K562 (cell line): ENCODE results near the gene FAM3C. TPM values are rescaled to one million over a fixed set of nuclear protein-coding genes. Genes with fewer than 3 reads are reported as not detected.
A peak's percentile ranks its signal among the peaks of the same experiment; 100 is the strongest.

Experiments used
- CREB1 ChIP-seq, 2 experiments: sonication (generic) in 1 of 2; formaldehyde crosslinking in 1 of 2; IDR thresholded peaks; 2 replicates each; pipeline versions ENCODE4 v1.6.1 to v1.8.0; 2012 to 2022; ENCODE audit warnings: inconsistent platforms in 1 of 2, mild to moderate bottlenecking in 1 of 2, missing genetic modification reagents in 1 of 2, moderate library complexity in 1 of 2
- CXXC5 ChIP-seq: fragments of 250-450 bp; sonication (Bioruptor Pico); IDR thresholded peaks from 2 replicates; pipeline ENCODE4 v1.8.0; 2022; ENCODE audit warnings: inconsistent platforms, mild to moderate bottlenecking, moderate library complexity
- DPF2 ChIP-seq: fragments of 450-650 bp; IDR thresholded peaks from 2 replicates; pipeline ENCODE4 v1.6.1; 2016
- KDM1A ChIP-seq, 2 experiments: fragments of 450-650 bp; IDR thresholded peaks; 2 replicates each; pipeline ENCODE4 v1.6.1; 2016; ENCODE audit warnings: mild to moderate bottlenecking in 2 of 2
- MNT ChIP-seq, 2 experiments: fragments of 450-650 bp; conservative IDR thresholded peaks; 2 replicates each; pipeline ENCODE4 v1.6.1; 2017; ENCODE audit warnings: mild to moderate bottlenecking in 2 of 2, moderate library complexity in 2 of 2
- RREB1 ChIP-seq: fragments of 250-450 bp; sonication (Bioruptor Pico); IDR thresholded peaks from 2 replicates; pipeline ENCODE4 v1.4.0; 2020
- polyA plus RNA-seq, 8 experiments: library from polyadenylated mRNA; depleted of rRNA in 4 of 8; stranded (reverse) in 5 of 8; unstranded in 3 of 8; fragments of >200 nt; fragmentation: Nextera tagmentation in 2 of 8; fragmentation: Illumina TruSeq in 1 of 8; extraction: Ambion mirVana in 2 of 8; extraction: Trizol in 1 of 8; gene quantifications; 2 replicates each; pipeline versions ENCODE4 v1.2.1 to v1.2.3, GENCODE V29; 2011 to 2014; ENCODE audit warnings: inconsistent platforms in 1 of 8, missing spikeins in 1 of 8
- total RNA-seq, 7 experiments: library from RNA; depleted of rRNA in 6 of 7; stranded (reverse); fragments of >200 nt in 6 of 7; fragmentation: Illumina TruSeq in 2 of 7; extraction: Trizol in 2 of 7; gene quantifications; 2 replicates each; pipeline versions ENCODE4 v1.2.1 to v1.2.3, GENCODE V29; 2011 to 2021; ENCODE audit warnings: low replicate concordance in 1 of 7
- TF ChIP-seq, protein P1 (sequence below), 2 experiments: fragments of 450-650 bp in 1 of 2; sonication (generic) in 1 of 2; formaldehyde crosslinking in 1 of 2; IDR thresholded peaks; 2 replicates each; pipeline versions ENCODE4 v1.7.1 to v1.9.0; 2016 to 2022; ENCODE audit warnings: inconsistent platforms in 1 of 2, mild to moderate bottlenecking in 1 of 2, missing genetic modification reagents in 1 of 2
- TF ChIP-seq, protein P2 (sequence below), 2 experiments: fragments of 250-450 bp in 1 of 2; fragments of 450-650 bp in 1 of 2; sonication (Bioruptor Pico) in 1 of 2; IDR thresholded peaks; 2 replicates each; pipeline versions ENCODE4 v1.6.1 to v1.8.0; 2016 to 2021; ENCODE audit warnings: mild to moderate bottlenecking in 2 of 2, moderate library complexity in 2 of 2, missing compliant biosample characterization in 1 of 2, missing genetic modification characterization in 1 of 2

FAM3C gene
- total and polyA plus RNA-seq, 9 of the 15 experiments (the other 6 are each of a cell fraction or from before 2014, with no cell fraction given): 10.6 to 42.6 (median 30.0) TPM

DNA sequence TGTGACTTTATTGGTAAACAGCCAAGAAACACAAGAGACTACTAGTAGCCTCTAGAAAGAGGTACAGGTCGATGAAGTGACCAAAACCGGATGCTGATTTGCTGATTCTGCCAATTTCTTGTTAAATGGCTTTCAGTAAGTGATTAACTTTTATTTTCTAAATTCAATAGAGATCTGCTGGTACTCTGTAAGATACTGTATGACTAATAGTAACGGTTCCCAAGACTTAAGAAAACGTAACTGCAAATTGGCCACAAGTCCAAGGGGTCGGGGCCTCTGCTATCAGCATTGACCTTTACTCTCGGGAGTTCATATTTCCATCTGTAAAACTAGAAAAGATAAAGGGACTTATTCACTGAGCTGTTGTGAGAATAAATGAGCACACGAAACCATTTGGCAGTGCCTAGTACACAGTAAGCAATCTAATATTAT, 1.4 kb downstream of the FAM3C start (continued):
- TF ChIP-seq, protein P1, sequence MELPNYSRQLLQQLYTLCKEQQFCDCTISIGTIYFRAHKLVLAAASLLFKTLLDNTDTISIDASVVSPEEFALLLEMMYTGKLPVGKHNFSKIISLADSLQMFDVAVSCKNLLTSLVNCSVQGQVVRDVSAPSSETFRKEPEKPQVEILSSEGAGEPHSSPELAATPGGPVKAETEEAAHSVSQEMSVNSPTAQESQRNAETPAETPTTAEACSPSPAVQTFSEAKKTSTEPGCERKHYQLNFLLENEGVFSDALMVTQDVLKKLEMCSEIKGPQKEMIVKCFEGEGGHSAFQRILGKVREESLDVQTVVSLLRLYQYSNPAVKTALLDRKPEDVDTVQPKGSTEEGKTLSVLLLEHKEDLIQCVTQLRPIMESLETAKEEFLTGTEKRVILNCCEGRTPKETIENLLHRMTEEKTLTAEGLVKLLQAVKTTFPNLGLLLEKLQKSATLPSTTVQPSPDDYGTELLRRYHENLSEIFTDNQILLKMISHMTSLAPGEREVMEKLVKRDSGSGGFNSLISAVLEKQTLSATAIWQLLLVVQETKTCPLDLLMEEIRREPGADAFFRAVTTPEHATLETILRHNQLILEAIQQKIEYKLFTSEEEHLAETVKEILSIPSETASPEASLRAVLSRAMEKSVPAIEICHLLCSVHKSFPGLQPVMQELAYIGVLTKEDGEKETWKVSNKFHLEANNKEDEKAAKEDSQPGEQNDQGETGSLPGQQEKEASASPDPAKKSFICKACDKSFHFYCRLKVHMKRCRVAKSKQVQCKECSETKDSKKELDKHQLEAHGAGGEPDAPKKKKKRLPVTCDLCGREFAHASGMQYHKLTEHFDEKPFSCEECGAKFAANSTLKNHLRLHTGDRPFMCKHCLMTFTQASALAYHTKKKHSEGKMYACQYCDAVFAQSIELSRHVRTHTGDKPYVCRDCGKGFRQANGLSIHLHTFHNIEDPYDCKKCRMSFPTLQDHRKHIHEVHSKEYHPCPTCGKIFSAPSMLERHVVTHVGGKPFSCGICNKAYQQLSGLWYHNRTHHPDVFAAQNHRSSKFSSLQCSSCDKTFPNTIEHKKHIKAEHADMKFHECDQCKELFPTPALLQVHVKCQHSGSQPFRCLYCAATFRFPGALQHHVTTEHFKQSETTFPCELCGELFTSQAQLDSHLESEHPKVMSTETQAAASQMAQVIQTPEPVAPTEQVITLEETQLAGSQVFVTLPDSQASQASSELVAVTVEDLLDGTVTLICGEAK (IDR thresholded peaks at IDR 0.05): peak; percentile 39; the same call in 1 of the 2 replicates
- TF ChIP-seq, protein P1 (CRISPR knock-in tag; IDR thresholded peaks at IDR 0.05): no peak
- peak; percentile 74 for TF ChIP-seq DPF2
- peak; percentile 51; the same call in 1 of the 2 replicates for TF ChIP-seq CXXC5
- TF ChIP-seq KDM1A (IDR thresholded peaks at IDR 0.05): peak; percentile 21 to 52; a peak in 2 of 4 replicates
- TF ChIP-seq, protein P2, sequence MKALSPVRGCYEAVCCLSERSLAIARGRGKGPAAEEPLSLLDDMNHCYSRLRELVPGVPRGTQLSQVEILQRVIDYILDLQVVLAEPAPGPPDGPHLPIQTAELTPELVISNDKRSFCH (CRISPR knock-in tag; IDR thresholded peaks at IDR 0.05): no peak
- TF ChIP-seq, protein P2 (tag; IDR thresholded peaks at IDR 0.05): peak; percentile 84
- TF ChIP-seq MNT (conservative IDR thresholded peaks at IDR 0.05): no peak
- TF ChIP-seq CREB1 (IDR thresholded peaks at IDR 0.05): no peak
- no peak for TF ChIP-seq CREB1 (CRISPR knock-in tag; IDR thresholded peaks at IDR 0.05)
- no peak for TF ChIP-seq RREB1 (CRISPR knock-in tag)
